HG03378 (cell line): ENCODE measurements around the gene RCOR2.

ENCODE experiments used
- ATAC-seq: cut with Tn5 transposase; IDR thresholded peaks from one replicate; pipeline ENCODE4 v1.9.1; 2021; ENCODE audit warnings: mild to moderate bottlenecking, moderate library complexity; ENCODE audit not compliant: unreplicated experiment

RCOR2 gene

GRCh38 chr11:63923319-63923718 is 6.4 kb upstream of the RCOR2 start:
- no peak for ATAC-seq

GRCh38 chr11:63922673-63923192 is 5.8 kb upstream of the RCOR2 start:
- no peak for ATAC-seq

GRCh38 chr11:63920939-63921417 is 4.0 kb upstream of the RCOR2 start:
- ATAC-seq, result no peak

- ATAC-seq, result no peak
Measured at GRCh38 chr11:63920126-63920938, 3.4 kb upstream of the RCOR2 start.

- ATAC-seq, result no peak
Measured at GRCh38 chr11:63919267-63920125, 2.5 kb upstream of the RCOR2 start.

- no peak for ATAC-seq
Measured at GRCh38 chr11:63918507-63919191, 1.7 kb upstream of the RCOR2 start.

GRCh38 chr11:63917692-63918506 is 935 bp upstream of the RCOR2 start:
- no peak for ATAC-seq

- no peak for ATAC-seq
Measured at GRCh38 chr11:63915961-63916836, 765 bp downstream of the RCOR2 start.

GRCh38 chr11:63914896-63915691 is 1.9 kb downstream of the RCOR2 start:
- no peak for ATAC-seq

- no peak for ATAC-seq
Measured at GRCh38 chr11:63913866-63914830, 2.8 kb downstream of the RCOR2 start.

GRCh38 chr11:63912678-63913077 is 4.3 kb downstream of the RCOR2 start:
- ATAC-seq, result no peak

GRCh38 chr11:63911876-63912275 is 5.1 kb downstream of the RCOR2 start:
- ATAC-seq, result no peak

GRCh38 chr11:63911440-63911839 is 5.5 kb downstream of the RCOR2 start:
- ATAC-seq, result no peak

- no peak for ATAC-seq
Measured at GRCh38 chr11:63910675-63911074, 6.3 kb downstream of the RCOR2 start.

- ATAC-seq, result no peak
Measured at GRCh38 chr11:63909591-63910506, 7.1 kb downstream of the RCOR2 start.
